Fibroblast of skin of left quadriceps (primary cell): ENCODE data around the gene TRPC4AP.

Source experiments
- DNase-seq, 2 experiments: peaks; one replicate each; pipeline ENCODE4 v3.0.0-alpha.2; 2013; ENCODE audit warnings: low read depth in 2 of 2

The TRPC4AP gene

GRCh38 chr20:34987288-34988190 is 105.1 kb downstream of the TRPC4AP start:
- DNase-seq, result no peak

GRCh38 chr20:34986311-34987287 is 106.0 kb downstream of the TRPC4AP start:
- no peak for DNase-seq

- no peak for DNase-seq
Measured at GRCh38 chr20:34985461-34986310, 106.9 kb downstream of the TRPC4AP start.

- DNase-seq, result no peak
Measured at GRCh38 chr20:34984756-34985261, 107.8 kb downstream of the TRPC4AP start.

GRCh38 chr20:34983995-34984735 is 108.4 kb downstream of the TRPC4AP start:
- DNase-seq, result no peak

GRCh38 chr20:34983089-34983820 is 109.4 kb downstream of the TRPC4AP start:
- no peak for DNase-seq

- DNase-seq, result no peak
Measured at GRCh38 chr20:34982270-34983088, 110.1 kb downstream of the TRPC4AP start.

GRCh38 chr20:34980543-34981233 is 111.9 kb downstream of the TRPC4AP start:
- DNase-seq, result no peak

- DNase-seq, result no peak
Measured at GRCh38 chr20:34979366-34980153, 113.0 kb downstream of the TRPC4AP start.

GRCh38 chr20:34978092-34978744 is 114.4 kb downstream of the TRPC4AP start:
- DNase-seq, result no peak

- DNase-seq, result no peak
Measured at GRCh38 chr20:34977365-34978091, 115.1 kb downstream of the TRPC4AP start.

GRCh38 chr20:34976286-34976685 is 116.3 kb downstream of the TRPC4AP start:
- no peak for DNase-seq

- no peak for DNase-seq
Measured at GRCh38 chr20:34974246-34974645, 118.4 kb downstream of the TRPC4AP start.

GRCh38 chr20:34971561-34972235 is 120.9 kb downstream of the TRPC4AP start:
- DNase-seq, result no peak

GRCh38 chr20:34970846-34971560 is 121.6 kb downstream of the TRPC4AP start:
- no peak for DNase-seq
